ENCODE results near the gene KBTBD2.
A peak's percentile ranks its signal among the peaks of the same experiment; 100 is the strongest.
"Not testable (repeated sequence)": the region's sequence is repeated elsewhere in the genome, so short reads cannot be mapped to it uniquely, and the experiment has no call there.

KBTBD2 gene

DNA sequence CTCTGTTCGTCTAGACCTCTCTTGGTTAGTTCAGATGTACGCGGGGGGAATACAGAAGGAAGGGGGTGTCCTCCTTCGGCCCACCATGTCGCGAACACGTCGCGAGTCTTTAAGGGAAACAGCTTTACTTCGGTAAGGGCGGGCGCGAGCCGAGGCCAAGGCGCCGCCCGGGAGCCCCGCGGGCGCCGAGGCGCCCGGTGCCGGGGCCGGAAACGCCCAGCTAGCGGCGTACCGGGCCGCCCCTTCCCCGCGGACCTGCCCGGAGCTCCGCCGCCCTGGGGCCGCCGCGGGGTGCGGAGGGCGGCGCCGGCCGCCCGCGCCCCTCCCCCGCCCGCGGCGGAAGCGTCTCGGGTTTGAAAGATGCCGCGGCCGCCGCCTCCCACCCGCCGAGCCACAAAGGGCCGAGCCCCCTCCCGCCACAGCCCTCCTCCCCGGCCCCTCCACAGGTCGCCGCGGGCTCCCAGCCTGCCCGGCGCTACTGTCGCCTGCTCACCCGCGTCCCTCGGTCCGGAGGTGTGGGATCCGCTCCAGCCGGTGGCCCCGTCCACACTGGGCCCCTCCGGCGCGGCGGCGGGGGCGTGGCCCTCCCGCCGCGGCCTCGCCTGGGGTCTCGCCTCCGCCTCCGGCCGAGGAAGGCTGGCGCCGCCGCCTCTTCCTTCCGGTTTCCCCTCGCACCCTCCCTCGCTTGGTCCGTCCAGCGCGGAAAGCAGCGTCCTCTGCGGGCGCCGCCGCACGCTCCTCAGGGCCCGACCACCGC, at the start of gene KBTBD2:
TSS of gene KBTBD2 (minus strand) at position 718 of the 757 bp plus-strand sequence. CDS start 12,156 bp downstream, outside the sequence.
- Mint-ChIP-seq H3K4me1 (ENCODE audit: low read depth) (peaks cover 65% of the 10 kb centered on the region), H3K9me3 (no peaks in the 10 kb centered on the region), H3K4me3 (peak within 1 kb of the TSS; percentile 93), H3K27me3 (no peaks in the 10 kb centered on the region), H3K27ac (peak within 1 kb of the TSS; percentile 99), H3K36me3 (ENCODE audit: low read depth) (peaks cover 18% of the 10 kb centered on the region)

DNA sequence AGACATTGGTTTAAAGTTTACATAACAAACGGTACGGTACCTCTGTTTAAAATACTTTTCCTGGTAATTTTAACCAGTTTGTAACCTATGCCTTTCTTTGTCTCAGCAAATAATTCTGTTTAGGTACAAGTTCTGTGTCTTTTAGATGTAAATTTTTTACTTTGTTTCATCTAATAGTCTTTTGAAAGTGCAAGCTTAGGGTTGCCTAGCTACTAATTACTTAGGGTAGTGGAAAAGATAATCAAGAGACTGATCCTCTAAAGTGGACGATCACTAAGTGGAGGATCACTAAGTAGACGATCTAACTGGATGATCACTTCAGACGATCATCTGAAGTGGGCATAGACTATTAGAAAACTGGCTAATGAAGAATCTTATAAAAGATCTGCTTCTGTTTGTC, 49.6 kb upstream of the KBTBD2 start:
- peak overlapping the region; percentile 90 for H3K4me3 Mint-ChIP-seq
- no peak overlapping the region for H3K27ac Mint-ChIP-seq
- H3K9me3 Mint-ChIP-seq = no peaks in the 10 kb centered on the region
- peaks cover 7% of the 10 kb centered on the region for H3K36me3 Mint-ChIP-seq (ENCODE audit: low read depth)
- peaks cover 20% of the 10 kb centered on the region for H3K4me1 Mint-ChIP-seq (ENCODE audit: low read depth)
- peaks cover 15% of the 10 kb centered on the region for H3K27me3 Mint-ChIP-seq

GRCh38 chr7:32937344-32938174, 46.0 kb upstream of the KBTBD2 start:
- no peak overlapping the region for H3K4me3 Mint-ChIP-seq
- H3K4me1 Mint-ChIP-seq (ENCODE audit: low read depth) = peaks cover 20% of the 10 kb centered on the region
- H3K9me3 Mint-ChIP-seq = no peaks in the 10 kb centered on the region
- H3K27ac Mint-ChIP-seq = no peak overlapping the region
- H3K36me3 Mint-ChIP-seq (ENCODE audit: low read depth) = peaks cover 7% of the 10 kb centered on the region
- no peaks in the 10 kb centered on the region for H3K27me3 Mint-ChIP-seq

- no peak overlapping the region for H3K4me3 Mint-ChIP-seq
- peaks cover 13% of the 10 kb centered on the region for H3K4me1 Mint-ChIP-seq (ENCODE audit: low read depth)
- H3K27me3 Mint-ChIP-seq = no peaks in the 10 kb centered on the region
Measured at GRCh38 chr7:32936689-32937088, 45.1 kb upstream of the KBTBD2 start.

GRCh38 chr7:32935558-32935957, 44.0 kb upstream of the KBTBD2 start:
- H3K36me3 Mint-ChIP-seq (ENCODE audit: low read depth) = peaks cover 7% of the 10 kb centered on the region
- no peak overlapping the region for H3K27ac Mint-ChIP-seq
- no peaks in the 10 kb centered on the region for H3K27me3 Mint-ChIP-seq
- no peak overlapping the region for H3K4me3 Mint-ChIP-seq
- H3K4me1 Mint-ChIP-seq (ENCODE audit: low read depth) = peaks cover 7% of the 10 kb centered on the region
- no peaks in the 10 kb centered on the region for H3K9me3 Mint-ChIP-seq

More at GRCh38 chr7:32936689-32937088, 45.1 kb upstream of the KBTBD2 start:
- H3K27ac Mint-ChIP-seq = no peak overlapping the region
- H3K36me3 Mint-ChIP-seq (ENCODE audit: low read depth) = peaks cover 7% of the 10 kb centered on the region
- H3K9me3 Mint-ChIP-seq = no peaks in the 10 kb centered on the region

DNA sequence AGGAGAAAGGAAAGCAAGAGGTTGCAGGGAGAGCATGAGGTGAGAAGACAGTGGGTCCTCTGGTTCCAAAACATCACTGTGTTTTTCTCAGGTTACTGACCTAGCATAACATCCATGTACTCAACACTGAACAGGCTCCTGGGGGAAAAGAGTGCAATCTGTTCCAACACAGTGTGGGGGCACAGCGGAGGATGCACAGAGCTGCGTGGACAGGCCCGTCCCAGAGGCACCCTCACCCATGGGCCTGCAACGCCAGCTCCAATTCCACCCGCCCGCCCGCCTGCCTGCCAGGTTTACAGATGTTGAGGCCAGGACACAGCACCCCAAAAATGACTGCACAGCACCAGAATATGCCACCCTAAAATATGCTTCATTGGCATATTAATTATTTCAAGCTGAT, 38.8 kb upstream of the KBTBD2 start:
- Mint-ChIP-seq H3K4me1 (ENCODE audit: low read depth) (peaks cover 3% of the 10 kb centered on the region), H3K27me3 (no peaks in the 10 kb centered on the region)

GRCh38 chr7:32929430-32930143, 38.0 kb upstream of the KBTBD2 start:
- Mint-ChIP-seq H3K4me1 (ENCODE audit: low read depth) (peaks cover 3% of the 10 kb centered on the region), H3K36me3 (ENCODE audit: low read depth) (peaks cover 4% of the 10 kb centered on the region), H3K4me3 (no peak overlapping the region), H3K27me3 (no peaks in the 10 kb centered on the region), H3K9me3 (no peaks in the 10 kb centered on the region), H3K27ac (no peak overlapping the region)

More for the DNA sequence above, 38.8 kb upstream of the KBTBD2 start:
- no peak overlapping the region for H3K27ac Mint-ChIP-seq
- H3K36me3 Mint-ChIP-seq (ENCODE audit: low read depth) = peaks cover 4% of the 10 kb centered on the region
- no peak overlapping the region for H3K4me3 Mint-ChIP-seq
- H3K9me3 Mint-ChIP-seq = no peaks in the 10 kb centered on the region

- Mint-ChIP-seq H3K4me3 (no peak overlapping the region), H3K9me3 (no peaks in the 10 kb centered on the region), H3K27ac (no peak overlapping the region)
Measured at GRCh38 chr7:32928785-32929298, 37.3 kb upstream of the KBTBD2 start.

GRCh38 chr7:32921896-32922295, 30.3 kb upstream of the KBTBD2 start:
- H3K27me3 Mint-ChIP-seq = no peaks in the 10 kb centered on the region
- H3K9me3 Mint-ChIP-seq = no peaks in the 10 kb centered on the region
- no peak overlapping the region for H3K27ac Mint-ChIP-seq
- peaks cover 16% of the 10 kb centered on the region for H3K36me3 Mint-ChIP-seq (ENCODE audit: low read depth)
- no peak overlapping the region for H3K4me3 Mint-ChIP-seq
- no peaks in the 10 kb centered on the region for H3K4me1 Mint-ChIP-seq (ENCODE audit: low read depth)

More at GRCh38 chr7:32928785-32929298, 37.3 kb upstream of the KBTBD2 start:
- Mint-ChIP-seq H3K4me1 (ENCODE audit: low read depth) (peaks cover 3% of the 10 kb centered on the region), H3K27me3 (no peaks in the 10 kb centered on the region), H3K36me3 (ENCODE audit: low read depth) (peaks cover 6% of the 10 kb centered on the region)

DNA sequence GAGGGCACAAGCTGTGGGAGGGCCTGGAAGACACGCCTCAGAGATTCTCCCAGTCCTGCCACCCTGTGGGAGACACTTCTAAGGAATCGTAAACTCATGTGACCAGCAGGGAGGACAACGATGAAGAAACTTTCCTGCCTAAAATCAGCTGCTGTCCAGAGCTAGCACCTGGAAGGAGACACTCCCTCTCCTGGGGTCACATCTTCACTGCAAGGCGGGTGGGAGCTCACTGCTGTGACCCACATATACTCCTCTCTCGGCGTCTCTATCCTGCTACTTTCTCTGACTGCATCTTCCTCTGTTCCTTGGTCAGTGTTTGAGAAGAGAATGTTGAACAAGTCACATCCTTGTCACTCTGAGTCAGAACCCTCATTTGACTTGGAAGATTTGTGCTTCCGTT, 25.4 kb upstream of the KBTBD2 start:
- H3K4me3 Mint-ChIP-seq, H3K27me3 Mint-ChIP-seq, H3K27ac Mint-ChIP-seq, H3K9me3 Mint-ChIP-seq: not testable (repeated sequence)
- Mint-ChIP-seq H3K36me3 (ENCODE audit: low read depth) (peaks cover 17% of the 10 kb centered on the region), H3K4me1 (ENCODE audit: low read depth) (peaks cover 11% of the 10 kb centered on the region)

- H3K36me3 Mint-ChIP-seq (ENCODE audit: low read depth) = peaks cover 15% of the 10 kb centered on the region
- no peak overlapping the region for H3K4me3 Mint-ChIP-seq
- no peaks in the 10 kb centered on the region for H3K9me3 Mint-ChIP-seq
- H3K27me3 Mint-ChIP-seq = no peaks in the 10 kb centered on the region
- H3K27ac Mint-ChIP-seq = no peak overlapping the region
- H3K4me1 Mint-ChIP-seq (ENCODE audit: low read depth) = peaks cover 11% of the 10 kb centered on the region
Measured at GRCh38 chr7:32916006-32916405, 24.4 kb upstream of the KBTBD2 start.

DNA sequence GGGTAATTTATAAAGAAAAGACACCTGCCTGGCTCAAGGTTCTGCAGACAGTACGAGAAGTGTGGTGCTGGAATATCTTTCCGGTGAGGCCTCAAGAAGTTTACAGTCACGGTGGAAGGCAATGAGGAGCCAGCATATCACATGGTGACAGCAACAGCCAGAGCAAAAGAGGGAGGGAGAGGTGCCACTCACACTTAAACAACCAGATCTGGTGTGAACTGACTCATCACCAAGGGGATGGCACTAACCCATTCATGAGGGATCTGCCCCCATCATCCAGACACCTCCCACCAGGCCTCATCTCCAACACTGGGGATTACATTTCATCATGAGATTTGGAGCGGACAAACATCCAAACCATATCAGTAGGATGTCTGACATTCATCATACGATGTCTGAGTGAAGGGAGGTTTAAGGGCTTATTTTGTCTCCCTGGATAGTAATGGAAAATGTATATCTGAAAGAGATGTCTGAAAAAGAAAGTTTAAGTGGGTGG, 23.5 kb upstream of the KBTBD2 start:
- Mint-ChIP-seq H3K36me3 (ENCODE audit: low read depth) (peaks cover 15% of the 10 kb centered on the region), H3K27me3 (no peaks in the 10 kb centered on the region), H3K4me1 (ENCODE audit: low read depth) (peaks cover 11% of the 10 kb centered on the region), H3K4me3 (no peak overlapping the region), H3K27ac (peak overlapping the region; percentile 28), H3K9me3 (no peaks in the 10 kb centered on the region)

DNA sequence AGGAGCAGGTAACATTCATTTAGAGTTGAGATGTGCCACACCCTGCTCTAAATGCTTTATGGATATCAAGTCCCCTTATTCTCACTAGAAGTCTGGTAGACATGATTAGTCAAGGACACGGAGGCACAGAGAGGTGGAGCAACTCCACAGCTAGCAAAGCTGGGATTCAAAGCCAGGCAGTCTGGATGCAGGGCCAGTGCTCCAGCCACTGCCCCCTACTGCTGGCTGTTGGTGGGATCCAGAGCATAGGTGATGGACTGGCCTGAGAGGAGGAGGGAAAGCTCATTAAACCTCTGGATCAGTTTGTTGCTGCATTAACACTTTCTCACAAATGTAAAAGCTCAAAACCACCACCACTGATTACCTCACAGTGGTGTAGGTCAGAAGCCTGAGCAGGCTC, 22.6 kb upstream of the KBTBD2 start:
- no peak overlapping the region for H3K27ac Mint-ChIP-seq
- H3K27me3 Mint-ChIP-seq = no peaks in the 10 kb centered on the region

DNA sequence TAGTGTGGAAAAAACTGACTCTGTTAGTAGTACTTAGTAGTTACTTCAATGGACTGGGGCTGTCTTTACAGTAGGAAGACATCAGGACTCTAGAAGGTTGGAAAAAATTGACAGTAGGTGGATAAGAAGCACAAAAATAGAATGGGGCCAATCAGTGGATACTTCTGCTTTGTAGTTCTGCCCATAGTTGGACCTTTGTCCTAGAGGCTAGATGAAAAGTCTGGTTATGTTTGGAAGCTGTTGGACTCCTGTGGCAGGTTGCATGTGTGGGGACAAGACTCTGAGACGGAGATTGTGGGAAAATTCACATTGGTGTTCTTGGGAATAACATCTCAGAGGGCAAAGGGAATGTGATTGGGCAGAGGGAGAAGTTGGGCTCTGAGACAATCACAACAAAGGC, 18.6 kb upstream of the KBTBD2 start:
- Mint-ChIP-seq H3K4me3 (no peak overlapping the region), H3K4me1 (ENCODE audit: low read depth) (peaks cover 14% of the 10 kb centered on the region), H3K27ac (no peak overlapping the region), H3K36me3 (ENCODE audit: low read depth) (no peaks in the 10 kb centered on the region), H3K9me3 (no peaks in the 10 kb centered on the region), H3K27me3 (no peaks in the 10 kb centered on the region)

More for the DNA sequence above, 22.6 kb upstream of the KBTBD2 start:
- Mint-ChIP-seq H3K9me3 (no peaks in the 10 kb centered on the region), H3K4me1 (ENCODE audit: low read depth) (peaks cover 11% of the 10 kb centered on the region), H3K4me3 (no peak overlapping the region), H3K36me3 (ENCODE audit: low read depth) (peaks cover 15% of the 10 kb centered on the region)

Data from stimulated activated naive CD8-positive, alpha-beta T cell treated with anti-CD3 and anti-CD28 coated beads, Interleukin-15, Interleukin-2, amounts not matched to agents 100 ng/mL and 50 ng/mL, for 24 hours (primary cell).